Left colon (tissue), 2 donors: ENCODE measurements around the gene EFNA3. TPM values are rescaled to one million over a fixed set of nuclear protein-coding genes. Genes with fewer than 3 reads are reported as not detected.

Source experiments
- ATAC-seq: fragments of 200-7000 bp; cut with Tn5 transposase; one replicate; pipeline ENCODE4 v1.9.1; 2020; ENCODE audit warnings: mild to moderate bottlenecking, moderate library complexity
- DNase-seq, 2 donors: peaks; one replicate each; pipeline ENCODE4 v3.0.0-alpha.2; 2020
- intact Hi-C, 2 donors: fragments of 100-400 bp; cut with DNase I in 1 of 2; cut with micrococcal nuclease in 1 of 2; formaldehyde crosslinking; loops; one replicate each; pipeline versions ENCODE4 v1.11.2 to v1.14.0; 2022; cut with DNase I, micrococcal nuclease
- total RNA-seq, 2 donors: library from RNA; stranded (reverse); fragmentation: NEBNext Ultra II Directional; extraction: Animal tissue kit (Norgen Biotek cat#: 25700); gene quantifications; one replicate each; pipeline ENCODE4 v1.2.1, GENCODE V29; 2021
- donor health status: DM: no; HTN: no; CAD: no.
- donor health status: DM: yes; HTN: yes; CAD: no.

The EFNA3 gene
- total RNA-seq, 2 donors from 2014 or later: 7.7 to 23.1 TPM

GRCh38 chr1:155123801-155124200 lies 45.2 kb downstream of the EFNA3 start:
- intact Hi-C loops: no loop called here
- peak; percentile 14 for ATAC-seq
- no peak for DNase-seq

GRCh38 chr1:155124503-155125463 lies 46.1 kb downstream of the EFNA3 start:
- no peak for ATAC-seq
- peak; percentile 59 to 72 for DNase-seq
- intact Hi-C loops: no loop called here

- no peak for ATAC-seq
- intact Hi-C loops: no loop called here
- peak; percentile 40 to 52 for DNase-seq
Measured at GRCh38 chr1:155125511-155125945, 46.9 kb downstream of the EFNA3 start.

GRCh38 chr1:155125946-155126555 lies 47.4 kb downstream of the EFNA3 start:
- DNase-seq (peak; percentile 90 to 96), ATAC-seq (peak; percentile 61)
- intact Hi-C loops: no loop called here

DNA sequence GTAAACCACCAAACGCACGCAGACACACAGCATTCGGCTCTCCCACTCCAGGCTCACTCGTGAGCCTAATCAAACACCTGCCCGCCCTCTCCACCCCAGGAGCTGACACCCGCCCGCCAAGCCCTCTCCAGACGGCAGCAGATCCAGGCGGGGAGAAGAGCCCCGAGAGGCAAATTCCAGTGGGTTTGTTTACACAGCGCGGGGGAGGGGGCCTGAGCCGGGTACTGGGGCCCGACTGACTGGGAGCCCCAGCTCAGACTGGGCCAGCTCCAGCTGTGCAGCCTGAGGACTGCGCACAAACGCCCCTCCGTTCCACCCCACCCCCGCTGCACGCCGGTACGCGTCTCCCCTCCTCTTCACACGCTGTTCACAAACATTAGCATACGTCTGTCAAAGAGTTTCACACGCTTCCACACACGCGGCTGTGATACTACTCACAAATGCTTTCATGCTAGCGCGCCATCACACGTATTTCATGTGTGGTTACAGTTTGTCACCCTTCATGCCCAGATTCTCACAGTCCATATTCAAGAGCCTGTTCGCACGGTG lies 48.0 kb downstream of the EFNA3 start:
- intact Hi-C loops: no loop called here
- ATAC-seq (peak; percentile 7), DNase-seq (peak; percentile 54 to 70)

- intact Hi-C loops: no loop called here
- ATAC-seq: peak; percentile 49
- DNase-seq: peak; percentile 84 to 90
Measured at GRCh38 chr1:155127105-155127966, 48.7 kb downstream of the EFNA3 start, which contains the start of gene EFNA1. EFNA1 (plus strand) TSS chr1:155127876; CDS start chr1:155127978, 102 bp downstream.

GRCh38 chr1:155127967-155128754 lies 49.5 kb downstream of the EFNA3 start:
- ATAC-seq: no peak
- no peak for DNase-seq
- intact Hi-C loops: no loop called here

DNA sequence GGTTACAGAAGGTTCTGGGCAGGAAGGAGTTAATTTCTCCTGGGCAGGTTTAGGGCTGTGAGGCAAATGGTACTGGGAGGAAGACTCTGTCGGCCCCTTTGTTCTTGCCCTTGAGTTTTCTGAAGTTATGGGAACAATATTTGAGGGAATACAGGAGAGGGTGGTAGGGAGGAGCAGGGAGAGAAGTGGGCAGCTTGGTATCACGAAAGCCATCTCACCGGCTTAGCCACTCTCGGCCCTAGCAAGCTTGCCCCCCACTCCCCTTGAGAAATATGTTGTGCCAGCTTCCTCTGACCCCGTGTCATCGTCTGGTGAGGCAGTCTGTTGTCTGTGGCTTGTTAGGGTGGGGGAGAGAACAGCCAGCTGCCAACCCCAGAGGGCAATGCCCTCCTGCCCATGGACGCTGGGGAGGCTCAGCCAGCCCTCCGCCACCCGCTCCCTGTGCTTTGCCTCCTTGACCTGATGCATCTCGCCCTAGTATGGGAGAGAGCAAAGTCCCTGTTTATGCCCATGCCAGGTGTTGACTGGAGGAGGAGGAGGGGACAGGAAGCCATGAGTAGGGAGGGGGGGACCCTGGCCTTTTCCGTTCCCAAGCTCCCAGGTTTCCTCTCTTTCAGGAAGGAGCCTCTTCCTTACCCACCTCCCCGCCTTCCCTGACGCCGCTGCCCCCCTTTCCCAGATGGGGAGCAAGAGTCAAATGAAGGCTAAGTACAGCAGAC lies 50.3 kb downstream of the EFNA3 start:
- intact Hi-C loops: no loop called here
- peak; percentile 81 to 85 for DNase-seq
- ATAC-seq: peak; percentile 52

- intact Hi-C loops: no loop called here
- DNase-seq: no peak
- no peak for ATAC-seq
Measured at GRCh38 chr1:155130272-155131006, 51.8 kb downstream of the EFNA3 start.

DNA sequence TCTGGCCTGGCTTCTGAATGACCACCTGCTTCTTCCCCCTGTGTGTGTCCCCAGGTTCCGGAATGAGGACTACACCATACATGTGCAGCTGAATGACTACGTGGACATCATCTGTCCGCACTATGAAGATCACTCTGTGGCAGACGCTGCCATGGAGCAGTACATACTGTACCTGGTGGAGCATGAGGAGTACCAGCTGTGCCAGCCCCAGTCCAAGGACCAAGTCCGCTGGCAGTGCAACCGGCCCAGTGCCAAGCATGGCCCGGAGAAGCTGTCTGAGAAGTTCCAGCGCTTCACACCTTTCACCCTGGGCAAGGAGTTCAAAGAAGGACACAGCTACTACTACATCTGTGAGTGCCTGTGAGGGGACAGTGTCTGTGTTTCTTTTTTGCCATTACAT lies 52.6 kb downstream of the EFNA3 start:
- intact Hi-C loops: no loop called here
- DNase-seq: no peak
- ATAC-seq: no peak

GRCh38 chr1:155131856-155132255 lies 53.2 kb downstream of the EFNA3 start:
- intact Hi-C loops: no loop called here
- no peak for DNase-seq

GRCh38 chr1:155133799-155134281 lies 55.2 kb downstream of the EFNA3 start:
- intact Hi-C loops: no loop called here
- DNase-seq: no peak
- no peak for ATAC-seq

More at GRCh38 chr1:155131856-155132255, 53.2 kb downstream of the EFNA3 start:
- ATAC-seq: no peak

DNA sequence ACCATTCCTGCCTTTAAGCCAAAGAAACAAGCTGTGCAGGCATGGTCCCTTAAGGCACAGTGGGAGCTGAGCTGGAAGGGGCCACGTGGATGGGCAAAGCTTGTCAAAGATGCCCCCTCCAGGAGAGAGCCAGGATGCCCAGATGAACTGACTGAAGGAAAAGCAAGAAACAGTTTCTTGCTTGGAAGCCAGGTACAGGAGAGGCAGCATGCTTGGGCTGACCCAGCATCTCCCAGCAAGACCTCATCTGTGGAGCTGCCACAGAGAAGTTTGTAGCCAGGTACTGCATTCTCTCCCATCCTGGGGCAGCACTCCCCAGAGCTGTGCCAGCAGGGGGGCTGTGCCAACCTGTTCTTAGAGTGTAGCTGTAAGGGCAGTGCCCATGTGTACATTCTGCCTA lies 55.7 kb downstream of the EFNA3 start:
- intact Hi-C loops: no loop called here
- no peak for ATAC-seq
- DNase-seq: no peak

- peak; percentile 67 for ATAC-seq
- intact Hi-C loops: no loop called here
- peak; percentile 89 to 96 for DNase-seq
Measured at GRCh38 chr1:155134880-155135414, 56.3 kb downstream of the EFNA3 start.

- intact Hi-C loops: no loop called here
Measured at GRCh38 chr1:155135415-155136028, 56.9 kb downstream of the EFNA3 start, which contains the start of gene SLC50A1. SLC50A1 (plus strand) TSS chr1:155135852; CDS start chr1:155135912, 60 bp downstream.

GRCh38 chr1:155136748-155137147 lies 58.1 kb downstream of the EFNA3 start:
- peak; percentile 29 for ATAC-seq
- DNase-seq: peak; percentile 53 to 75
- intact Hi-C loops: no loop called here

More at GRCh38 chr1:155135415-155136028, 56.9 kb downstream of the EFNA3 start, which contains the start of gene SLC50A1:
- DNase-seq: peak; percentile 94 to 97
- peak; percentile 79 for ATAC-seq
